DND-41 (cell line): Measurements from ENCODE around the gene NECAB3.

ENCODE experiments used
- CTCF ChIP-seq: IDR thresholded peaks from 2 replicates; pipeline ENCODE4 v1.5.1; 2012; ENCODE audit warnings: borderline replicate concordance, low read length, moderate library complexity, mild to moderate bottlenecking; ENCODE audit not compliant: poor library complexity, severe bottlenecking; ENCODE audit errors: extremely low read depth
- EZH2 ChIP-seq: IDR thresholded peaks from 3 replicates; pipeline ENCODE4 v1.6.1; 2012; ENCODE audit warnings: borderline replicate concordance, low read depth, mild to moderate bottlenecking, moderate library complexity, low read length, inconsistent platforms; ENCODE audit not compliant: severe bottlenecking

GRCh38 chr20:33644313-33645071 lies 29.7 kb downstream of the NECAB3 start:
- TF ChIP-seq CTCF, result no peak
- no peak for TF ChIP-seq EZH2
